Right forelimb (tissue), 1 donor: ENCODE data around the gene TSPOAP1.

ENCODE experiments used
- DNase-seq: peaks from one replicate; pipeline ENCODE4 v3.0.0-alpha.2; 2018

The TSPOAP1 gene

DNA sequence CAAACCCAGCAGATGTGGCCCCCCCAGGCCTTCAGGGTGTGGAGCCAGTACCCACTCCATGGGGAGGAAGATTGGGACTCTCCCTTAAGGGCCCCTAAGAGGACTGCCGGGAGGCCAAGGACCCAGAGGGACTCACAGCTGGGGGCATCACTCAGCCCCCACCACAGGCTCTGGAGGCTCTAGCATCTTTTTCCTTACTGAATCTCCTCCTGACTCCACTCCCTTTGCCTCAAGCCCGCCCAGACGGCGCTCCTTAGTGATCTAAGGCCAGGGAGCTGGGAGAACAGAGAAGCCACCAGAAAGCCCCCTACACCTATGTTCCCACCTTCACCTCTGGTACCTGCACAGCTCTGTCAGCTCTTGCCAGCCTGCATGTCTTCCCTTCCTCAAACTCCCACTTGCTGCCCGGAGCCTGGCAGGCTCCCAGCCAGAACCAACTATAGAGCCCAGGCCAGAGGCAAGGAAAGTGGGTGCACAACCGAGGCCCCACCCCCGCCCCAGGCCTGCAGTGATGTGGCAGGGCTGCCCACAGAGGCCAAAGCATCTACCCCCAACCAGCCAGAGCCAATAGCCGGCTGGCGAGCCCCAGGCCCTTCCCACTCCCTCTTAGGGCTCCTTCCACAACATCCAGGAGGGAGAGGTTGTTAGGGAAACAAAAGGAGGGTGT, 25.5 kb downstream of the TSPOAP1 start:
- DNase-seq, result no peak

DNA sequence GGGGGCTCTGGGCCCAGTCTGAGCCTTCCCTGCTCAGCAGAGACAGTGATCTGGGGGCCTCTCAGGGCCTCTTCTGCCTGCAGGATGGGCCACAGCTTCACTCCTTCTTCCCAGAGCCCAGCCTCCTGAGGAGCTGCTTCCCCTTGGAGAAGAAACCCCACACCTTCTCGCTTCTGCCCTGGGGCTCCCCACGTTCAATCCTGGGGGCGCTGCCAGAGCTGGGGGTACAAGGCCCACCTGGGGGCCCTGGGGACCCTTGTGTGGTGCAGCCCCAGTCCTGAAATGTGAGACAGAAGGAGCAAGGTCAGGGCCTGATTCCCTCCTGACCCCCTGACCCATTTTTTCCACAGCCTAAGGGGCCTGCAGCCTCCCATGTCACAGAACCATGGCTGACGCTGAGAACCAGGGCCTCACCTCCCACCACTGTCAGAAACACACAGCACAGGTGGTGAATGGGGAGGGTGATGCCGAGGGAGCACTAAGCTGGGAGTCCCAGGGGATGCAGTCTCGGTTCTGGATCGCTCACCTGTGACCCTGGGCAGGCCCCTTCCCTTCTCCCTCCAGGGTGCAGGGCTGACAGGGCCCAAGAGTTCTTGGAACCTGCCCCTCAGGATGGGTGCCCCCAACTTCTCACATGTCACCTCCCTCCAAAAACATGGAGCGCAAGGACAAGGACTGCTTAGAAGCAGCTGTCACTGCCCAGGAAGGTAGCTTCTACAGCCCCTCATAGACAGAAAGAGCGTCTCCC, 26.2 kb downstream of the TSPOAP1 start:
- DNase-seq, result no peak

GRCh38 chr17:58301504-58302150, 27.0 kb downstream of the TSPOAP1 start:
- DNase-seq, result no peak

GRCh38 chr17:58300336-58300735, 28.3 kb downstream of the TSPOAP1 start:
- DNase-seq, result no peak

- DNase-seq, result no peak
Observed at GRCh38 chr17:58294034-58294433, 34.6 kb downstream of the TSPOAP1 start.

DNA sequence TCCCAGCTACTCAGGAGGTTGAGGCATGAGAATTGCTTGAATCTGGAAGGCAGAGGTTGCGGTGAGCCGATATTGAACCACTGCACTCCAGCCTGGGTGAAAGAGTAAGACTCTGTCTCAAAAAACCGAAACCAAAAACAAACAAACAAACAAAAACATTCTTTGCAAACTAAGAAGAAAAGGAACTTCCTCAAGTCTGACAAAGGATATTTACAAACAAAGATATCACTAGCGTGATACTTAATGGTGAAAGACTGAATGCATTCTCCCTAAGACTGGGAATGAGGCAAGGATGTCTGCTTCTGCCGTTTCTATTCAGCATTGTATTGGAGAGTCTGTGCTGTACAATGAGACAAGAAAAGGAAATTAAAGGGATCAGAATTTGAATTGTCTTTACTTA, 37.3 kb downstream of the TSPOAP1 start:
- no peak for DNase-seq

GRCh38 chr17:58289869-58290268, 38.7 kb downstream of the TSPOAP1 start:
- no peak for DNase-seq

DNA sequence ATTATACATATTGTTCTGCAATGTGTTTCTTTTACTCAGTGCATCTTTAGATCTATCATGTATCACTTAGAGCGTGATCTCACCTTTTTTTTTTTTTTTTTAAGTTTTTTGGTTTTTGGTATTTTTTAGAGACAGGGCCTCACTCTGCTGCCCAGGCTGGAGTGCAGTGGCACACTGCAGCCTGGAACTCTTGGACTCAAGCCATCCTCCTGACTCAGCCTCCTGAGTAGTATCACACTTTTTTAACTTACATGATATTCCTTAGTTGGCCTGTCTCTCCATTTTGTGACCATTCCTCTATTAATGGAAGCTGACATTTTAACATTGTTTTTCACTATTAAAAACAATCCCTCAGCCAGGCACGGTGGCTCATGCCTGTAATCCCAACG, 43.2 kb downstream of the TSPOAP1 start:
- DNase-seq, result no peak

- DNase-seq, result no peak
Observed at GRCh38 chr17:58284613-58285421, 43.8 kb downstream of the TSPOAP1 start.

DNA sequence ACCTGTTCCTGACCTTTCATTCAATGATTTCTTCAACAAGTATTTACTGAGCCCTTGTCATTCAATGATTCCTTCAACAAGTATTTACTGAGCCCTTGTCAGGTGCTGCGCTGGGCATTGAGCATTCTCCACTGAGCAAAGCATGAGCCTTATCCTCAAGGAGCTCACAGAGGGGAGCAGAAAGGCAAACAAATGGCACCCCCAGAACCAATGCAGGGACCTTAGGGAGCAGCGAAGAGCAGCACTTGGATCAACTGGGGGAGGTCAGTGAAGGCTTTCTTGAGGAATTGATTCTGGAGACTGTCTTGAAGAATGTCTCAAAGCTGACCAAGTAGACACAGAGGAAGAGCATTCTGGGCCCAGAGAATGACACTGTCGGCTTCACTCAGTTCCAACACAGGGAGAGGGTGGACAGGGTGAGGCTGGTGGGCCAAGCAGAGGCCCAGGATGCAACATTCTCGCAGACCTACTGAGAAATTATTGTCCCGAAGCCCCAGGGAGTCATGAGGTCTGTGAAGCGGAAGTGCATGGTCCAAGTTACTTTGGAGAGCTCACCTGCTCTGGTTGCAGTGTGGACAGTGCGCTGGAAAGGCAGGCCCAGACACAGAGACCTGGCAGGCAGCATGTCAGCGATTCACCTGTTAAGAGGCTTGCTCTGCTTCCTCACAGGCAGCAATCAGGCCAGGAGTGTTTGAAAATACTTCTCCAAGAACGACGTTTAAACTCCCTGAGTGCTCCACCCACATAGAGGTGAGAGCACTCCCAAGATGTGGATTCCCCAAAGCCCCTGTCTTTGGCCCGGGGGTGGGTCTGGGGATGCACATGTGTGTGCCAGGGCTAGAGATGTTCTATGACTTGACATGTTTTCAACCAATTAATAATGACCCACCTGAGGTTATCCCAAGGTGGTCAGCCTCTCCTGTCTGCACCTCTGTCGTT, 44.7 kb downstream of the TSPOAP1 start:
- no peak for DNase-seq

DNA sequence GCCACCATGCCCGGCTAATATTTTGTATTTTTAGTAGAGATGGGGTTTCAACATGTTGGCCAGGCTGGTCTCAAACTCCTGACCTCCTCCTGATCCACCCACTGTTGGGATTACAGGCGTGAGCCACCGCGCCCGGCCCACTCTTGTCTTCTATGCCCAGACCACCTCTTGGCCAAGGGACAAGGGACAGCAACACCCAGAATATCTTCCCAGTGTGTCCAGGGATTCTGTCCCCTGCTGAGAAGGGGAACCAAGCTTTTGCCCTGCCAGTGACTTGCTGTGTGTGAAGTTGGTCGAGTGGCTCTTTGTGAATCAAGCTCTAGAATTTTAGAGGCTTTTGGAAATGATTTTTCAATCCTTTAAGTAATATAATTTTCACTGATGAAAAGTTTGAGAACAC, 46.2 kb downstream of the TSPOAP1 start:
- DNase-seq, result no peak

DNA sequence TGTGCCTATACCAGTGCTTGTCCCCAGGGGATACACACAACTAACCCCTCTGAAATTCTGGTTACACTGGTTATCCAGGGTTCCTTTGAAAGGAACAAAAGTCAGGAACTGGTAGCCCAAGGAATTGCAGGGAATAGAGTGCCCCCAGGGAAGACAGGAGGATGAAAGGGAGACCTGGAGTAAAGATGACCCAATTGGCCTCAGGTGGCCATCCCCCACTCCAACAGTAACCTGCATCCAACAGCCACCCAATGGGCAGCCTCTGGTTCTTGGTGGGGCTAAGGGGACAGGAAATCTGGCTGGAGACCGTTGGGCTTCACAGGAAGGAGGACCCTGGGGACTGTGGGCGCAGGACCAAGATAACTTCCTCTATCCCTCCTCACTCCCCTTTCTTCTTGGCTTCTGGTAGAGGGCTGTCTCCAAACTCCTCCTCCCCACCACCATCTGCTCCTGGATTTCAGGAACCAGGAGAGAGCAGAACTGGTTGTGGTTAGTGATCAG, 47.0 kb downstream of the TSPOAP1 start:
- no peak for DNase-seq

GRCh38 chr17:58280480-58281217, 47.9 kb downstream of the TSPOAP1 start, which contains the start of gene MPO:
Gene MPO, minus strand, starts transcription at chr17:58280935. Its CDS starts 177 bp downstream, at chr17:58280758.
- DNase-seq, result no peak

DNA sequence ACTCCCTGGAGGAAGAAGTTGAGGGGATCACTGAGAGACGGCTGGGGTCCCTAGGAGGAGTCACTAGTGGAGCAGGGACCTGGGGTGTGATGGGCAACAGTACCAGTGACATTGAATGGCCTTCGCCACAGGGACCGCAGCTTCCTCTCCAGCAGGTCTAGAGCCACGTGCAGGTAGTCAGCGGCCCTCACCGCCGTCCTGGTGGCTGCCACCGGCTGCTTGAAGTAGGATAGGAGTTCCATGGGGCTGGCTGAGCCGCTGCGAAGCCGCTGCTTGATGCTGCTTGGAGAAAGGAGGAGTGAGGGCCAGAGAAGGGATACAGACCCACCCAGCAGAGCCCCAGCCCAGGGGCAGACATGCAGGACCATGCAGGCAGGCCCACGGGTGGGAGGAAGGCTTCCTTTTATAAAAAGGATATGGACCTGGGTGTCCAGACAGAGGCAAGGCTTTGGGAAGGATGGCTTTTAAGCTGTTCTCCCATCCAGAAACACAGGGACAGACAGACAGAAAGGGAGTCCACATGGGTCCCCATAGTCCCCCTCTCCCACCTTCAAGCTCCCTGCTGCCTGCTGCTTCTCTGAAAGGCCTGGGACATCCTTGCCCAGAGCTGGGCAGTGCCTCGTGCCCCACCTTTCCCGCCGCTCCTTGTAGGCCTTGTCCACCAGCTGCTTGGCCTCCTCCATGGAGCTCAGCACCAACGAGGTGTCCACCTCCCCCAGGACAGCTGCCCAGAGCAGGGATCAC, 48.7 kb downstream of the TSPOAP1 start:
- DNase-seq, result no peak

DNA sequence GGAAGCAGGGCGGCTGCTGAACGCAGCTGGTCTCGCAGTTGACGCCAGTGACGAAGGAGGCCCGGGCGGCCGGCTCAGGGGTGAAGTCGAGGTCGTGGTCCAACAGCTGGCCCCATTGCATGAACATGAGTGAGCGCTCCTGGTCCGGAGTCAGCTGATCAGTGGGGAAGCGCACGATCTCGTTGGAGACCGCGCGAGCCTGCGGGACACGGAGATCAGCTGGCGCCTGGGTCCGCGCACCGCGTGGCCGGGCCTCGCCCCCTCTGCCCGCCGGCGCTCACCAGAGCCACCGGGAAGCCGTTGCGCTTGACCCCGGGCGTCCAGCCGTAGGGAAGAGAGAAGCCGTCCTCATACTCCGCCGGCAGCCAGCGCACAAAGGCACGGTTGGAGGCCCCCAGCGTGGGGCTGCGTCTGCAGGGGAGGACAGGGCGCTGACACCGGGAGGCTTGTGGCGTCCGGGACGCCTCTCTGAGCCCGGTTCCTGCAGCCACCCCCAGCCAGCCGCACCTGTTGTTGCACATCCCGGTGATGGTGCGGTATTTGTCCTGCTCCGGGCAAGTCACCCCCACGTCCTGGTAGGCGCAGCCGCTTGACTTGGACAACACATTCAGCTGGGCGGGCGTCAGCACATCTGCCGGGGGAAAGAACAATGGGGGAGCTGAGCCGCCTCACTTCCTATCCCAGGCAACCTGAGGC, 49.4 kb downstream of the TSPOAP1 start:
- DNase-seq, result peak; percentile 75

DNA sequence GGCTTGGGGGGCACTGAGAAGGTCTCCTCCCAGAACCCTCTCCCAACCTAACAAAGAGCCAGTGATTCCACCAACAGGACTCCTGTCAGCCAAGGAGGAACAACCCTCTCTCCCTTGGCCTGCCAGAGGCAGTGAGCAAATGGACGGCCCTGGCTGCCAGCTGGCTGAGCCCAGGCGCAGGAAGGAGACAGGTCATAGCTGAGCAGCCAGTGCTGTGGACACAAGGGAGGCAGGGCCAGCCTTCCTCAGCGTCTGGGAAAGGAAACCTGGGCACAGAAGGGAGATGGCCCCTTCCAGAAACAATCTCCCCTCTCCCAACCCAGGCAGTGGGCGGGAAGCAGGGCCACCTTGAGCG, 50.0 kb downstream of the TSPOAP1 start:
- DNase-seq, result no peak

GRCh38 chr17:58277802-58278595, 50.6 kb downstream of the TSPOAP1 start:
- no peak for DNase-seq

DNA sequence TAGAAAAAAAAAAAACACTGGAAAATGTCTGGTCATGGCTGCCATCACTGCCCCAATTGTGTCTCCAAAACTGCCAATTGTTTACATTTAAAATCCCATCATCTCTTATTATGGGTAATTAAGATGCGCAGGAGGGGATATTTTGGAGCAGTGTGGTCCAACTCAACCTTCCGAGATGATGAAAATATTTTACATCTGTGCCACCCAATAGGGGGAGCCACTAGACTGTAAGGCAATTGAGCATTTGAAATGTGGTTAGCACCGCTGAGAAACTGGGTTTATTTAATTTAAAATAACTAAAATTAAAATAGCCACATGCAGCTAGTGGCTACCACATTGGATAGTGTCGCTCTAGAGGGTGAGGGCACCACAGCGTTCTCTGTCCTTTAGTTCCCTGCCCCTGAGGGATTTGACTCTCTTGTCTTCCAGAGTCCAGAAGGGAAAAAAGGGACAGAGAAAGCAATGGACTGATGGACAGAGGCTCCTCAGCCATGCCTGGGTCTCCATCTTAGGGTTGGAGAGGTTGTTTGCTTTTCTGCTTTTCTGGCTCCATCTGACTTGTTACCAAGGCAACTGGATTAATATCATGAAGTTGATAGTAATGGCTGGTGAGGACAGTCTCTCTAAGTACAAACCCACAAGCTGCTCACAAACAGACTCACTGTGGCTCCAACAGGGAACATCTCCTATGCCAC, 51.3 kb downstream of the TSPOAP1 start:
- DNase-seq, result no peak
